ENCODE data around the gene ADNP2. TPM values are rescaled to one million over a fixed set of nuclear protein-coding genes. Genes with fewer than 3 reads are reported as not detected.

The ADNP2 gene
- total RNA-seq, 2 donors from 2014 or later = 10.9 to 12.3 TPM

DNA sequence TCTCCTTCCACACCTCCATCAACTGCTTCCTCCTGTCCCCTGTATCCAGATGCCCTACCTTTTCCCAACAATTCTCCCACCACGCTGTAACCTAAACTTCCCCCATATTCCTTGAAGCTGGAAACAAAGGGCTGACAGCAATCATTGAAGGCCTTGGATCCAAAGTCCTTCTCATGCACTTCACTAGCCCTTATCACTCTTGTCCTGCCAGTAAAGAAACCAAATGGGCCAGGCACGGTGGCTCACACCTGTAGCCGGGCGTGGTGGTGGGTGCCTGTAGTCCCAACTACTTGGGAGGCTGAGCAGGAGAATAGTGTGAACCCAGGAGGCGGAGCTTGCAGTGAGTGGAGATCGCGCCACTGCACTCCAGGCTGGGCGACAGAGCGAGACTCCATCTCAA, 11.9 kb upstream of the ADNP2 start:
- H3K4me3 ChIP-seq = no peak overlapping the region
- H3K9me3 ChIP-seq = no peaks in the 10 kb centered on the region
- H3K36me3 ChIP-seq = no peaks in the 10 kb centered on the region
- TF ChIP-seq, protein P1, sequence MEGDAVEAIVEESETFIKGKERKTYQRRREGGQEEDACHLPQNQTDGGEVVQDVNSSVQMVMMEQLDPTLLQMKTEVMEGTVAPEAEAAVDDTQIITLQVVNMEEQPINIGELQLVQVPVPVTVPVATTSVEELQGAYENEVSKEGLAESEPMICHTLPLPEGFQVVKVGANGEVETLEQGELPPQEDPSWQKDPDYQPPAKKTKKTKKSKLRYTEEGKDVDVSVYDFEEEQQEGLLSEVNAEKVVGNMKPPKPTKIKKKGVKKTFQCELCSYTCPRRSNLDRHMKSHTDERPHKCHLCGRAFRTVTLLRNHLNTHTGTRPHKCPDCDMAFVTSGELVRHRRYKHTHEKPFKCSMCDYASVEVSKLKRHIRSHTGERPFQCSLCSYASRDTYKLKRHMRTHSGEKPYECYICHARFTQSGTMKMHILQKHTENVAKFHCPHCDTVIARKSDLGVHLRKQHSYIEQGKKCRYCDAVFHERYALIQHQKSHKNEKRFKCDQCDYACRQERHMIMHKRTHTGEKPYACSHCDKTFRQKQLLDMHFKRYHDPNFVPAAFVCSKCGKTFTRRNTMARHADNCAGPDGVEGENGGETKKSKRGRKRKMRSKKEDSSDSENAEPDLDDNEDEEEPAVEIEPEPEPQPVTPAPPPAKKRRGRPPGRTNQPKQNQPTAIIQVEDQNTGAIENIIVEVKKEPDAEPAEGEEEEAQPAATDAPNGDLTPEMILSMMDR (IDR thresholded peaks at IDR 0.05) = no peak
- H3K4me1 ChIP-seq = no peaks in the 10 kb centered on the region
- H3K27me3 ChIP-seq = no peaks in the 10 kb centered on the region
- DNase-seq (ENCODE audit: low spot score) = no peak
- no peak overlapping the region for H3K27ac ChIP-seq

DNA sequence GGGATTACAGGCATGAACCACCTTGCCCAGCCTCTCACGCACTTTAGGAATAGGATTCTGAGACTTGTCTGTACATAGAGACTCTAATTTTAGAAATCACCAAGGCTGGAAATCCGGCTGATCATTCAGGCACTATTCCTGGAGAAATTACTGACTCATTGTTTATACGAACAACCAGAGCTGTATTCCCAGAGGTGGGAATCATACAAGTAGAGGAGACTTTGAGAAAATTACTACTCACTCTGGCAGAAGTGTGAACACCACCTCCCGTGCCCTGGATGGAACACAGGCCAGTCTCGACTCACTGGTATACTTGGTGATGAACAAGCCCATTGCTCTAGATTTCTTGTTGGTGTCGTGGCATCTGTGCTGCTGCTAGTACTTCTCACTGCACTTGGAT, 5.8 kb upstream of the ADNP2 start:
- H3K4me1 ChIP-seq = peaks cover 0 to 16% of the 10 kb centered on the region in 2 donors
- DNase-seq (ENCODE audit: low spot score) = no peak
- H3K27ac ChIP-seq = peak overlapping the region in 1 of 2 donors; percentile 3
- no peaks in the 10 kb centered on the region for H3K36me3 ChIP-seq
- TF ChIP-seq, protein P1 (IDR thresholded peaks at IDR 0.05) = no peak
- H3K27me3 ChIP-seq = no peaks in the 10 kb centered on the region
- H3K9me3 ChIP-seq = no peaks in the 10 kb centered on the region
- no peak overlapping the region for H3K4me3 ChIP-seq

DNA sequence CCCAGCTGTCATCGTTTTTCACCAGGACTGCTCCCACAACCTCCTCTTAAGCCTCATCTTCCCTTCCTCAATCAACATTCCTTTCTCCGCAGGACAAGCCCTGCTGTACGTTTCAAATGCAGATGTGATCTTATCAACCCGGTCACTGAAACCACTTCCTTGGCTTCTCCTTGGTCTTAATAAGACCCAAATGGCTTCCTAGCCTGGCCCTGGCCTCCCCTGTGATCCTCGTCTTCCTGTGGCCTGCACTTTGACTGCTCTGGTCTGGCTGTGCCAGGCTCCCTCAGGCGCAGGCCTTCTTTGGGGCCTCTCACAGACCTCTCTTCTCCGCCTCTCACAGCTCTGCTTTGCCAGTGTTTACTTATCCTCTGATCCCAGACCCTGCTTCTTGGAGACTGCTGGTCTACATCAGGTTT, 4.7 kb upstream of the ADNP2 start:
- DNase-seq (ENCODE audit: low spot score) = no peak
- H3K9me3 ChIP-seq = no peaks in the 10 kb centered on the region
- no peaks in the 10 kb centered on the region for H3K27me3 ChIP-seq
- peaks cover 0 to 16% of the 10 kb centered on the region in 2 donors for H3K4me1 ChIP-seq
- TF ChIP-seq, protein P1 (IDR thresholded peaks at IDR 0.05) = no peak
- H3K4me3 ChIP-seq = no peak overlapping the region
- H3K27ac ChIP-seq = no peak overlapping the region
- H3K36me3 ChIP-seq = no peaks in the 10 kb centered on the region

DNA sequence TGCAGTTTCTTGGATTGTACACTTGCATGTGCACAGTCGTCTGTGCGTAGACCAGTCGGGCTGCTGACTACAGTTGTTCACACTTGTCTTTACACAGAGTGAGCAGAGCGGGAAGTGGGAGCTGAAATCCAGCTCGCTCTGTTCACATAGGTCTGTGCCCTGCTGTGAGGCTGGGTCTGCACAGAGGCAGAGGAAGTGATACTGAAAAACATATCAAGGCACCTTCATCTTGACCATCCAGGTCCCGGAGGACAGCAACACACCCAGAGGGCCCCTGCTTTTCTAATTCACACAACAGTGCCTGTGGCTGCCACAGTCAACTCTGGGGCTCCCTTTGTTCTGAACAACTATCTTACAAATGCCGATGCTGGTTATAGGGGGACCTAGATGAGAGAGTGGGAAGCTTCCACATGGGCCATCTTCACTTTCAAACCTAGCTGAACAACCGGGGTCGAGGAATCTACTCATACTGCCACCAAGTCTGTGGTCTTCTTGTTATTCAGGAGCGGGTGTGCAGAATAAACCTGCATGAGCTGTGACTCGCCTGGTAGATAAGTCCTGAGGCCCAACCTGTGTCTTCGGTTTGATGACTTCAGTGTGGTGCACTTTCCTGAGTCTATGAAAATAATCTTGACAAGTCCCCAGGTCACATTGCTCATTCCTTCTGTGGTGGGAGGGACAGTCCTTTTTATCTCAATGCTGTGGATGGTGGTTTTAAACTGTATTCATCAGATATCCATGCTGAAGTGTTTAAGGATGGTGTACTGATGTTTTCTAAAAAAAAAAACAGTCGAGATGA, 3.5 kb upstream of the ADNP2 start:
- H3K27me3 ChIP-seq = no peaks in the 10 kb centered on the region
- no peak overlapping the region for H3K27ac ChIP-seq
- no peak overlapping the region for H3K4me3 ChIP-seq
- no peaks in the 10 kb centered on the region for H3K36me3 ChIP-seq
- H3K9me3 ChIP-seq = no peaks in the 10 kb centered on the region
- H3K4me1 ChIP-seq = peaks cover 0 to 23% of the 10 kb centered on the region in 2 donors
- DNase-seq (ENCODE audit: low spot score) = no peak
- TF ChIP-seq, protein P1 (IDR thresholded peaks at IDR 0.05) = no peak

DNA sequence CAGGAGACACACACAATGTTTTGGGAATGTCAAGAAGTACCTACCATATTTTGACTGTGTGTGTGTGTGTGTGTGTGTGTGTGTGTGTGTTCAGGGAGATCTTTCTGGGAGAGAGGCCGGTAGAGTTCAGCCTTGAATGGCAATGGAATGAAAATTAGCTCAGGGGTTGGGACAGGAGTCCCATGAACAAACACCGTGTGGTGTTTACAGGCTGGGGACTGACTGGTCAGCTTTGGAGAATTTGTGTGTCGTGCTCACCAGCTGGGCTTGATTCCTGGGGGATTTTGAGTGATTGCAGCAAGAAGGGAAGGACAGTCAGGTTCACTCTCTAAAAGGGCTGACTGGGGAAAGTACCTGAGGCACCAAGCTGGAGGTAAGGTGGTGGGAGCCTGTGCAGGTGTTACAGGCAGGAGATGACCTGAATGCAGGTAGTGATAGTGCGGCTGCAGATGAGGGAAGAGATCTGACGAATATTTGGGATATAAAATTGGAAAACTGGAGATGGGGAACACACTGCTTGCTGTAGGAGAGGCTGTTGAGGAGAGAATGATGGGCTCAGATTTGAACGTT, 2.5 kb upstream of the ADNP2 start:
- Histone ChIP-seq H3K4me3 (no peak overlapping the region), H3K27me3 (no peaks in the 10 kb centered on the region), H3K36me3 (no peaks in the 10 kb centered on the region), H3K4me1 (peaks cover 0 to 28% of the 10 kb centered on the region in 2 donors), H3K9me3 (no peaks in the 10 kb centered on the region), H3K27ac (no peak overlapping the region)
- TF ChIP-seq, protein P1 (IDR thresholded peaks at IDR 0.05) = no peak
- no peak for DNase-seq (ENCODE audit: low spot score)
